AG09309 (cell line): Measurements from ENCODE around the gene SYCE3.

Experiments
- DNase-seq: peaks from one replicate; pipeline ENCODE4 v3.0.0-alpha.2; 2010; ENCODE audit warnings: low read depth
- H3K4me3 ChIP-seq: 2 replicates; pipeline ENCODE4 v1.5.1; 2011; ENCODE audit warnings: mild to moderate bottlenecking, low read depth, low read length, moderate library complexity; ENCODE audit not compliant: control insufficient read depth
- CTCF ChIP-seq: IDR thresholded peaks from 2 replicates; pipeline ENCODE4 v1.5.1; 2011; ENCODE audit warnings: mild to moderate bottlenecking, low read depth, low read length, inconsistent platforms; ENCODE audit not compliant: insufficient read depth, control insufficient read depth; ENCODE audit errors: missing control alignments

The SYCE3 gene

DNA sequence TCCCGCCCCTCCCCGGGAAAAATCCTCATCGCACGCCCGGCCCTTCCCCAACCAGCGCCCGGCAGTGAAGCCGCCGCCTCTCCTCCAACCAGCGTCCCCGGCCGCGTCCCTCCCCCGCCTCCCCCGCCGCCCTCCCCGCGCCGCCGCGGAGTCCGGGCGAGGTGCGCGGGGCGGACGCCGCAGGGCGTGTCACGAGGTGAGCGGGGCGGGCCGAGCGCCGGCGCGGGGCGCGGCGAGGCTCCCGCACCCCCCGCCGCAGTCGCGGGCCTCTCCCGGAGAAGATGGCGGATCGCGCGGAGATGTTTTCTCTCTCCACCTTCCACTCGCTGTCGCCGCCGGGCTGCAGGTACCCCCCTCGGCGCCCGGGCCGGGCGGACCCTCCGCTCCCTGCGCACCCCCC, 37.8 kb upstream of the SYCE3 start, which contains the start of gene MAPK8IP2:
MAPK8IP2 (plus strand) TSS at position 256 of the 400 bp plus-strand sequence; CDS start at position 282, 26 bp downstream.
- no peak for TF ChIP-seq CTCF
- no peak within 1 kb of the TSS for H3K4me3 ChIP-seq
- no peak for DNase-seq

- DNase-seq = no peak
- no peak overlapping the region for H3K4me3 ChIP-seq
- TF ChIP-seq CTCF = no peak
These were observed 37.2 kb upstream of the SYCE3 start for GRCh38 chr22:50599816-50600455.

- TF ChIP-seq CTCF = no peak
- no peak overlapping the region for H3K4me3 ChIP-seq
- DNase-seq = no peak
These were observed 34.4 kb upstream of the SYCE3 start for GRCh38 chr22:50597097-50597496.

DNA sequence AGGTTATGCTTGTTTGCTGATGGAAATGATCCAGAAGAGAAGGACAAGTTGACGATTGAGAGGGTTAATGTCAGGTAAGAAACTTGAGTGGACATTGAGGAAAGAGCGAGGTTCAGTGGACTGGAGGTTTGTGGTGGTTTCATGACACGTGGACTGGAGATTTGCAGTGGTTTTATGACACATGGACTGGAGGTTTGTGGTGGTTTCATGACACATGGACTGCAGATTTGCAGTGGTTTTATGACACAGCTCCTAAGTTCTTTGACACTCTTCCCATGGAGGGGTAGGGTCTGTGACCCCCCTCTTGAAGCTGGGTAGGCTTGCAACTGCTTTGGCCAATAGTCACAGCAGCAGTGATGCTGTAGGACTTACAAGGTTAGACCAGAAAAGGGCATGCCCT, 32.5 kb upstream of the SYCE3 start:
- no peak for DNase-seq
- TF ChIP-seq CTCF = no peak
- no peak overlapping the region for H3K4me3 ChIP-seq

- no peak for TF ChIP-seq CTCF
- no peak overlapping the region for H3K4me3 ChIP-seq
- DNase-seq = no peak
These were observed 24.7 kb upstream of the SYCE3 start for GRCh38 chr22:50587407-50587806.

DNA sequence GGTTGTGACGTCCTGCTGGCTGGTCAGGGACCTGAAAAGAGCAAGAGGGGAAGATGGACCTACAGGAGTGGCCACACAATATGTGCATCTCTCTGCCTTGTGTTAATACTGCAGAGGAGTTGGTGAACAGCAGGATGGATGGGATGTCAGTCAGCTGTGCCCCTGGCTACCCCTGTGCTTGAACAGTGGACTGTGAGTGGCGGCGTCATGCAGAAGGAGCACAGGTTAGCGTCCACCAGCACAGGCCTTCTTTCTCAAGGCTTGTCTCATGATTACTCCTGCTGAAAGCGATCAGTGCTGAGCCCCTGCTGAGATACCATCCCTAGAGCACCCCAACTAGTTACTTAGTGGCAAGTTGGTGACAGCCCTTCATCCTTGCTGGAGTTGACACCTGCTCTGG, 23.7 kb upstream of the SYCE3 start:
- DNase-seq = no peak
- H3K4me3 ChIP-seq = no peak overlapping the region
- no peak for TF ChIP-seq CTCF

GRCh38 chr22:50585781-50586180, 23.1 kb upstream of the SYCE3 start:
- DNase-seq = no peak
- H3K4me3 ChIP-seq = no peak overlapping the region
- TF ChIP-seq CTCF = no peak
